Psoas muscle (tissue), 8 donors: ENCODE results near the gene MFSD2A. TPM values are rescaled to one million over a fixed set of nuclear protein-coding genes. Genes with fewer than 3 reads are reported as not detected.

ENCODE experiments used
- ATAC-seq, 4 donors: fragments of 200-7000 bp; cut with Tn5 transposase; one replicate each; pipeline ENCODE4 v1.9.1; 2020; ENCODE audit warnings: moderate library complexity in 3 of 4, mild to moderate bottlenecking in 2 of 4
- DNase-seq, 2 donors: peaks; one replicate each; pipeline ENCODE4 v3.0.0-alpha.2; 2020
- H3K27ac ChIP-seq: fragments of 200-600 bp; one replicate; pipeline ENCODE4 v1.8.0; 2022
- H3K27me3 ChIP-seq, 3 donors: fragments of 200-600 bp in 1 of 3; one replicate each; pipeline versions ENCODE4 v1.6.1 to v1.8.0; 2013 to 2022; ENCODE audit warnings: low read length in 2 of 3, mild to moderate bottlenecking in 2 of 3, moderate library complexity in 1 of 3; ENCODE audit not compliant: insufficient read depth in 3 of 3
- H3K36me3 ChIP-seq, 2 donors: fragments of 200-600 bp in 1 of 2; one replicate each; pipeline versions ENCODE4 v1.6.1 to v1.8.0; 2013 to 2022; ENCODE audit warnings: low read depth in 1 of 2, mild to moderate bottlenecking in 1 of 2, moderate library complexity in 1 of 2; ENCODE audit not compliant: insufficient read depth in 1 of 2
- H3K4me1 ChIP-seq: fragments of 200-600 bp; one replicate; pipeline ENCODE4 v1.8.0; 2022
- H3K4me3 ChIP-seq: fragments of 200-600 bp; one replicate; pipeline ENCODE4 v1.8.0; 2022; ENCODE audit warnings: mild to moderate bottlenecking
- H3K9me3 ChIP-seq: fragments of 200-600 bp; one replicate; pipeline ENCODE4 v1.8.0; 2022
- WGBS, 3 donors: extraction: QIAGEN DNeasy Blood & Tissue Kit; methylation state at CpG; one replicate each; pipeline versions ENCODE4 v1.1.6 to v1.1.7; 2013; 5-methylcytosine and 5-hydroxymethylcytosine counted together
- intact Hi-C, 2 donors: fragments of 100-400 bp; cut with DNase I; formaldehyde crosslinking; loops; one replicate each; pipeline versions ENCODE4 v1.11.0 to v1.14.2; 2022
- polyA plus RNA-seq, 3 donors: library from polyadenylated mRNA; stranded (reverse); fragments of 200-250 nt; gene quantifications; one replicate each; pipeline ENCODE4 v1.2.3, GENCODE V29; 2013
- total RNA-seq, 4 donors: library from RNA; stranded (reverse); fragmentation: NEBNext Ultra II Directional in 2 of 4; extraction: Animal tissue kit (Norgen Biotek cat#: 25700) in 2 of 4; gene quantifications; one replicate each; pipeline versions ENCODE4 v1.2.1 to v1.2.4, GENCODE V29; 2021 to 2023
- TF ChIP-seq, protein P1 (sequence below): fragments of 200-600 bp; IDR thresholded peaks from one replicate; pipeline ENCODE4 v1.8.0; 2022; ENCODE audit warnings: antibody characterized with exemption
- donor health status: healthy with polysubstance abuse.
- donor health status: DM: no; HTN: no; CAD: no; lungs with moderate emphysema.
- donor health status: Bipolar disorder and iron deficiency.
- donor health status: healthy.
- donor health status: DM: yes; HTN: yes; CAD: no.
- donor health status: DM: no; HTN: no; CAD: no.
- donor health status: DM: no; HTN: no; CAD: no.
- donor health status: DM: yes; HTN: yes; CAD: no.

Gene MFSD2A
- total and polyA plus RNA-seq, 7 donors, result 0.12 to 2.1 (median 0.50) TPM

DNA sequence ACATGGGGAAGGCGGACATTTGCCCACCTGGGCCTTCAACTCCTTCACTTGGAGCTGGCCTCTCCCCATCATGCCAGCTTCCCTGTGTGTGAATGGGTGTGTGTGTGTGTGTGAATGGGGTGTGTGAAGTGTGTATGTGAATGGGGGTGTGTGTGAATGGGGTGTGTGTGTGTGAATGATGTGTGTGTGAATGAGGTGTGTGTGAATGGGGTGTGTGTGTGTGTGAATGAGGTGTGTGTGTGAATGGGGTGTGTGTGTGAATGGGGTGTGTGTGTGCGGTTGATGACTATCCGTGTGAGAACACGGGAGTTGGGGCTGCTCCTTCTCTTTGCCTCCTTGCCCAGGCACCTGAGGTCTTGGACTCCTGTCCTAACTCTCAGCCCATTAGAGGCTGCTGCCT lies 9.6 kb downstream of the MFSD2A start:
- Histone ChIP-seq H3K27me3 (no peaks in the 10 kb centered on the region), H3K4me3 (no peak overlapping the region), H3K27ac (no peak overlapping the region), H3K36me3 (no peaks in the 10 kb centered on the region), H3K4me1 (no peaks in the 10 kb centered on the region), H3K9me3 (no peaks in the 10 kb centered on the region)
- TF ChIP-seq, protein P1, sequence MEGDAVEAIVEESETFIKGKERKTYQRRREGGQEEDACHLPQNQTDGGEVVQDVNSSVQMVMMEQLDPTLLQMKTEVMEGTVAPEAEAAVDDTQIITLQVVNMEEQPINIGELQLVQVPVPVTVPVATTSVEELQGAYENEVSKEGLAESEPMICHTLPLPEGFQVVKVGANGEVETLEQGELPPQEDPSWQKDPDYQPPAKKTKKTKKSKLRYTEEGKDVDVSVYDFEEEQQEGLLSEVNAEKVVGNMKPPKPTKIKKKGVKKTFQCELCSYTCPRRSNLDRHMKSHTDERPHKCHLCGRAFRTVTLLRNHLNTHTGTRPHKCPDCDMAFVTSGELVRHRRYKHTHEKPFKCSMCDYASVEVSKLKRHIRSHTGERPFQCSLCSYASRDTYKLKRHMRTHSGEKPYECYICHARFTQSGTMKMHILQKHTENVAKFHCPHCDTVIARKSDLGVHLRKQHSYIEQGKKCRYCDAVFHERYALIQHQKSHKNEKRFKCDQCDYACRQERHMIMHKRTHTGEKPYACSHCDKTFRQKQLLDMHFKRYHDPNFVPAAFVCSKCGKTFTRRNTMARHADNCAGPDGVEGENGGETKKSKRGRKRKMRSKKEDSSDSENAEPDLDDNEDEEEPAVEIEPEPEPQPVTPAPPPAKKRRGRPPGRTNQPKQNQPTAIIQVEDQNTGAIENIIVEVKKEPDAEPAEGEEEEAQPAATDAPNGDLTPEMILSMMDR, result no peak
- WGBS, 3 donors, result 95 to 100% (median 100%) methylated on average over 4 of the region's 4 CpGs
- intact Hi-C loops, result no loop called here
- DNase-seq (no peak), ATAC-seq (no peak)

DNA sequence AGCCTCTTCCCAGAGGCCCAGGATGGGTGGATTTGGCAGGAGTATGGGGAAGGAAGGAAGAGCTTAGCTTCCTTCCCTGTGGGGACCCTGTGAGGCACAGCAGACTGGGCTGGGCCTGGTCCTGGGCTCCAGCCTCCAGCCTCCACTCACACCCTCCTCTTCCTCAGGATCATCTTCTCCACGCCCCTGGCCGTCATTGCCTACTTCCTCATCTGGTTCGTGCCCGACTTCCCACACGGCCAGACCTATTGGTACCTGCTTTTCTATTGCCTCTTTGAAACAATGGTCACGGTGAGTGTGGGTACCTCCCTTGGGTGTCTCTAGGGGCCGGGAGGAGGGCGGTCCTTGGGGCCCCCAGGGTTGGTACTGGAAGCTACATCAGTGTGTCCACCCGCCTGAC lies 10.1 kb downstream of the MFSD2A start:
- Histone ChIP-seq H3K27me3 (no peaks in the 10 kb centered on the region), H3K9me3 (no peaks in the 10 kb centered on the region), H3K4me3 (no peak overlapping the region), H3K27ac (no peak overlapping the region), H3K36me3 (no peaks in the 10 kb centered on the region), H3K4me1 (no peaks in the 10 kb centered on the region)
- TF ChIP-seq, protein P1, result no peak
- DNase-seq (no peak), ATAC-seq (no peak)
- 82 to 90% (median 84%) methylated on average over 9 of the region's 9 CpGs for WGBS, 3 donors
- intact Hi-C loops, result loop anchor here in 1 of 2 donors (5.0 kb wide), 1 partner anchor 38 kb away; no protein-coding TSS in a partner anchor

DNA sequence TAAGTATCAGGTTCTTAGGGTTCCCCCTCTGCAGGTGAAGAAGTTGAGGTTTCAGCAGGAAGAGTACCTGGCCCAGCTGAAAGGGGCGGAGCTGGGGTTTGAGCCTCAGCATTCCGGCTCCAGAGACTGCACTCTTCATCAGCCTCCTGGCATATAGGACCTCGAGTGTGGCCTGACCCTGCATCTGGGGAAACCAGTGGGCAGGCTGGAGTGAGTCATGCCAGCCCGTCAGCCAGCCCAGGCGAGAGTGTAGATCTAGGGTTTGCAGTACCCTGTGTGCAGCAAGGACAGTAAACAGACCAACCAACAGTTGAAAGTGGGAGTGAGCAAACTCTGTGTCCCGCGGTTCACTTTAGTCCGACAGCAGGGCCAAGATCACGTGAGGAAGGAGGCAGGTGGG lies 14.1 kb downstream of the MFSD2A start:
- Histone ChIP-seq H3K27me3 (no peaks in the 10 kb centered on the region), H3K36me3 (no peaks in the 10 kb centered on the region), H3K4me1 (no peaks in the 10 kb centered on the region), H3K4me3 (no peak overlapping the region), H3K27ac (no peak overlapping the region), H3K9me3 (no peaks in the 10 kb centered on the region)
- 87 to 88% (median 87%) methylated on average over 9 of the region's 9 CpGs for WGBS, 3 donors
- intact Hi-C loops, result loop anchor here in 1 of 2 donors (5.0 kb wide), 1 partner anchor 42 kb away; no protein-coding TSS in a partner anchor
- TF ChIP-seq, protein P1, result no peak
- no peak for ATAC-seq
- DNase-seq, result no peak

DNA sequence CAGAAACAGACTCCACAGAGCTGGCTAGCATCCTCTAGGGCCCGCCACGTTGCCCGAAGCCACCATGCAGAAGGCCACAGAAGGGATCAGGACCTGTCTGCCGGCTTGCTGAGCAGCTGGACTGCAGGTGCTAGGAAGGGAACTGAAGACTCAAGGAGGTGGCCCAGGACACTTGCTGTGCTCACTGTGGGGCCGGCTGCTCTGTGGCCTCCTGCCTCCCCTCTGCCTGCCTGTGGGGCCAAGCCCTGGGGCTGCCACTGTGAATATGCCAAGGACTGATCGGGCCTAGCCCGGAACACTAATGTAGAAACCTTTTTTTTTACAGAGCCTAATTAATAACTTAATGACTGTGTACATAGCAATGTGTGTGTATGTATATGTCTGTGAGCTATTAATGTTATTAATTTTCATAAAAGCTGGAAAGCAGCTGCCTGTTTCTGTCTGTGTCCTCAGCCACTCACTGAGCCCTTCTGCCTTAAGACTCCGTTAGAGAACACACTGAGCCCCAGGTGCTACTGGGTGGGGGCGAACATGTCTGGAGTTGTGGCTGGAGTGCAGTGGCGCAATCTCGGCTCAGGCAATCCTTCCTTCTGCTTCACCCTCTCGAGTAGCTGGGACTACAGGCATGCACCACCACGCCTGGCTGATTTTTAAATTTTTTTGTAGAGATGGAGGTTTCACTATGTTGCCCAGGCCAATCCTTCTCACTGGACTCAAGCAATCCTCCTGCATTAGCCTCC lies 14.8 kb downstream of the MFSD2A start:
- WGBS, 3 donors, result 86 to 90% (median 89%) methylated on average over 13 of the region's 13 CpGs
- H3K4me1 ChIP-seq, result no peaks in the 10 kb centered on the region
- ATAC-seq, result no peak
- no peaks in the 10 kb centered on the region for H3K36me3 ChIP-seq
- no peak overlapping the region for H3K27ac ChIP-seq
- no peak for DNase-seq
- TF ChIP-seq, protein P1, result no peak
- intact Hi-C loops, result loop anchor here in 1 of 2 donors (5.0 kb wide), 2 partner anchors 42 to 52 kb away; no protein-coding TSS in a partner anchor
- H3K27me3 ChIP-seq, result no peaks in the 10 kb centered on the region
- H3K4me3 ChIP-seq, result no peak overlapping the region
- no peaks in the 10 kb centered on the region for H3K9me3 ChIP-seq
